SK-N-SH treated with all-trans-retinoic acid at 6 μM for 48 hours (cell line): ENCODE measurements around the gene FBXO7.

Experiments used
- ATAC-seq: fragments of 200-7000 bp; cut with Tn5 transposase; 3 replicates; pipeline ENCODE4 v1.9.1; 2020; ENCODE audit warnings: mild to moderate bottlenecking, moderate library complexity
- ARNTL ChIP-seq: fragments of 450-650 bp; formaldehyde crosslinking; IDR thresholded peaks from 2 replicates; pipeline ENCODE4 v1.5.0; 2020; ENCODE audit warnings: low read depth, mild to moderate bottlenecking, moderate library complexity, borderline replicate concordance
- BACH2 ChIP-seq: fragments of 250-450 bp; sonication (Bioruptor Pico); IDR thresholded peaks from 2 replicates; pipeline ENCODE4 v1.9.0; 2021; ENCODE audit warnings: mild to moderate bottlenecking, borderline replicate concordance
- CREB5 ChIP-seq: fragments of 250-450 bp; sonication (Bioruptor Pico); IDR thresholded peaks from 2 replicates; pipeline ENCODE4 v1.5.1; 2020; ENCODE audit warnings: low read depth, mild to moderate bottlenecking, moderate library complexity
- CSDC2 ChIP-seq: fragments of 250-450 bp; sonication (Bioruptor Pico); IDR thresholded peaks from 2 replicates; pipeline ENCODE4 v1.5.0; 2020; ENCODE audit warnings: mild to moderate bottlenecking, moderate library complexity
- CSRNP3 ChIP-seq: fragments of 250-450 bp; sonication (Bioruptor Pico); IDR thresholded peaks from 2 replicates; pipeline ENCODE4 v1.5.1; 2021; ENCODE audit warnings: mild to moderate bottlenecking, moderate library complexity
- ESRRG ChIP-seq: fragments of 250-450 bp; sonication (Bioruptor Pico); IDR thresholded peaks from 2 replicates; pipeline ENCODE4 v1.6.1; 2021; ENCODE audit warnings: mild to moderate bottlenecking
- GLIS3 ChIP-seq: fragments of 250-450 bp; sonication (Bioruptor Pico); IDR thresholded peaks from 2 replicates; pipeline ENCODE4 v1.5.0; 2020; ENCODE audit warnings: mild to moderate bottlenecking, moderate library complexity
- ISL1 ChIP-seq: fragments of 250-450 bp; sonication (Bioruptor Pico); IDR thresholded peaks from 2 replicates; pipeline ENCODE4 v2.1.2; 2022; ENCODE audit warnings: mild to moderate bottlenecking, moderate library complexity
- PATZ1 ChIP-seq: fragments of 250-450 bp; sonication (Bioruptor Pico); IDR thresholded peaks from 2 replicates; pipeline ENCODE4 v1.8.0; 2020; ENCODE audit warnings: mild to moderate bottlenecking, moderate library complexity, borderline replicate concordance
- PPARA ChIP-seq: fragments of 250-450 bp; sonication (Bioruptor Pico); IDR thresholded peaks from 2 replicates; pipeline ENCODE4 v1.5.0; 2020; ENCODE audit warnings: mild to moderate bottlenecking, borderline replicate concordance
- SNAI2 ChIP-seq: fragments of 250-450 bp; sonication (Bioruptor Pico); IDR thresholded peaks from 2 replicates; pipeline ENCODE4 v1.5.0; 2020; ENCODE audit warnings: mild to moderate bottlenecking, moderate library complexity
- TCF4 ChIP-seq: fragments of 250-450 bp; sonication (Bioruptor Pico); IDR thresholded peaks from 2 replicates; pipeline ENCODE4 v1.8.0; 2021; ENCODE audit warnings: mild to moderate bottlenecking, moderate library complexity, borderline replicate concordance
- TOX ChIP-seq: fragments of 250-450 bp; sonication (Bioruptor Pico); IDR thresholded peaks from 2 replicates; pipeline ENCODE4 v1.8.0; 2021; ENCODE audit warnings: mild to moderate bottlenecking, moderate library complexity, borderline replicate concordance
- TSHZ2 ChIP-seq: fragments of 250-450 bp; sonication (Bioruptor Pico); IDR thresholded peaks from 2 replicates; pipeline ENCODE4 v1.5.0; 2020; ENCODE audit warnings: mild to moderate bottlenecking, moderate library complexity
- ZC3H10 ChIP-seq: fragments of 250-450 bp; sonication (Bioruptor Pico); IDR thresholded peaks from 2 replicates; pipeline ENCODE4 v1.5.1; 2021; ENCODE audit warnings: mild to moderate bottlenecking, moderate library complexity
- ZFP3 ChIP-seq: fragments of 250-450 bp; sonication (Bioruptor Pico); IDR thresholded peaks from 2 replicates; pipeline ENCODE4 v1.5.0; 2020; ENCODE audit warnings: mild to moderate bottlenecking, moderate library complexity
- ZNF70 ChIP-seq: fragments of 450-650 bp; formaldehyde crosslinking; IDR thresholded peaks from 2 replicates; pipeline ENCODE4 v1.5.0; 2020; ENCODE audit warnings: mild to moderate bottlenecking, moderate library complexity
- ZNF8 ChIP-seq: fragments of 450-650 bp; formaldehyde crosslinking; IDR thresholded peaks from 2 replicates; pipeline ENCODE4 v1.5.0; 2020; ENCODE audit warnings: mild to moderate bottlenecking, moderate library complexity
- TF ChIP-seq, protein P1 (sequence below): fragments of 250-450 bp; sonication (Bioruptor Pico); IDR thresholded peaks from 2 replicates; pipeline ENCODE4 v1.8.0; 2021; ENCODE audit warnings: low read depth, mild to moderate bottlenecking, moderate library complexity, borderline replicate concordance

FBXO7 gene

DNA sequence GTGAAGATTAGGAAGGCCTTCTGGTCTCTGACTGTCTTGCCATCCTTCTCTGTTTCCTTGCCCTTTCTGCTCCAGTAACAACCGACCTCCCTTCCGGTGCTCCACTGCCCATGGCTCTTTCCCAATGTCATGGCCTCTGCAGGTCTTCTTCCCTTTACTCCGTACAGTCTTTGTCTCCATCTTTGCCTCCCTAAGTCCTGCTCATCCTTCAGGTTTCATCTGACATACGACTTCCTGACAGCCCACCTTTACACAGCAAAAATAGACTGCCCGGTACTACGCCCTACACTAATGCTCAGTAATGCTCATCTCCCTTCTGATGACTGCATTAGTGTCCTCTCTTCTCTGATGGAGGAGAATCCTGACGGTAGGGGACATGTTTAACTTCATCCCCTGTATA, 63.9 kb downstream of the FBXO7 start (continued):
- TF ChIP-seq BACH2 (CRISPR knock-in tag), result no peak
- no peak for TF ChIP-seq ZC3H10 (CRISPR knock-in tag)

DNA sequence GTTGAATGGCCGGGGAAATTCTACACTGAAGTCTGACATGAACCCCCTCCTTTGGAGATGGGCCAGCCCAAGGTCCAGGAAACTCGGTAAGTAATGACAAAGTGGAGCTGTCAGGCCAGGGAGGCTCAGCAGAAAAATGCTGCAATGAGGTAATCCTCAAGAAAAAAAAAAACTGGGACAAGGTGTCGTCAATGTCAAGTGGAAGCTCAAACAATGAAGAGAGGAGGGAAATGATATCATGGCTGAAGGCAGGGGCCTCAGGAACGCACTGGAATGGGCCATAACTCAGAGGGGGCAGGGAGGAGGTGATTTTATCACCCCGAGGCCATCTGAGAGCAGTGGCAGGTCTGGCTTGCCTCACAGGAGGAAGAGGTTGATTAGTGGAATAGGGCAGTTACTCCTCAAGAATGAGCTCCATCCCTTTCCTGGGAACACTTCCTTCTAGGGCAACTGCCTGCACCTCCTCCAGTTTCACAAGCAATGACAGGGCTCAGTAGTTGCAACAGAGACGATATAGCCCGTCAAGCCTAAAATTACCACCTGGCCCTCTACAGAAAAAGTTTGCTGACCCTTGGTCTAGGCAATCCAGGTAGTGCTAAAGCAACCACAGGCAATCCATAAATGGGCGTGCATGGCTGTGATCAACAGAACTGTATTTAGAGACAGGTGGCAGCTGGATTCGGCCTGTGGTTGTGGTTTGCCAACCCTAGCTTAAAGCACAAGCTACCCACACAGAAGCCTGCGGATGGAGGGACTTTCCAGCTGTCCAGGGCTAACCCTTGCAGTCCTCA, 65.2 kb downstream of the FBXO7 start:
- peak; percentile 38 for ATAC-seq
- TF ChIP-seq GLIS3 (no peak), TCF4 (CRISPR knock-in tag) (no peak), ZFP3 (no peak), ARNTL (CRISPR knock-in tag) (no peak), CREB5 (peak; percentile 15; the same call in 1 of the 2 replicates), PPARA (CRISPR knock-in tag) (no peak)

DNA sequence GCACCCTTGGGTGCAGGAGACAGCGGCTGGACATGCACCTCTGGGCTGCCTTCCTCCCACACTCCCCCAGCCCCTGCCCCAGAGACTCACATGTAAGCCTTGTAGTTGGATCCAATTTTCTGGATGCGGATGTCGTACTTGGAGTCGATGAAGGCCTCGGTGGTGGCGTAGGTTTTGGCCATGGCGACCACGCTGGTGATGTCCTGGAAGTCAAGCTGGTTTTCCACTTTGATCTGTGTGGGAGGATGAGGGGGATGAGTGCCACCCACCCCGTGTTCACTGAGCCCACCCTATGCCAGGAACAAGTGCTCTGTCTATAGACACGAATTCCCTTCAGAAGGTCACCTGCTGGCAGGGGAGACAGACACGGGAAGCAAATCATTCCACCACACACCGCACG, 66.9 kb downstream of the FBXO7 start:
- no peak for ATAC-seq
- TF ChIP-seq CREB5, result no peak
- TF ChIP-seq PATZ1 (CRISPR knock-in tag), result no peak

DNA sequence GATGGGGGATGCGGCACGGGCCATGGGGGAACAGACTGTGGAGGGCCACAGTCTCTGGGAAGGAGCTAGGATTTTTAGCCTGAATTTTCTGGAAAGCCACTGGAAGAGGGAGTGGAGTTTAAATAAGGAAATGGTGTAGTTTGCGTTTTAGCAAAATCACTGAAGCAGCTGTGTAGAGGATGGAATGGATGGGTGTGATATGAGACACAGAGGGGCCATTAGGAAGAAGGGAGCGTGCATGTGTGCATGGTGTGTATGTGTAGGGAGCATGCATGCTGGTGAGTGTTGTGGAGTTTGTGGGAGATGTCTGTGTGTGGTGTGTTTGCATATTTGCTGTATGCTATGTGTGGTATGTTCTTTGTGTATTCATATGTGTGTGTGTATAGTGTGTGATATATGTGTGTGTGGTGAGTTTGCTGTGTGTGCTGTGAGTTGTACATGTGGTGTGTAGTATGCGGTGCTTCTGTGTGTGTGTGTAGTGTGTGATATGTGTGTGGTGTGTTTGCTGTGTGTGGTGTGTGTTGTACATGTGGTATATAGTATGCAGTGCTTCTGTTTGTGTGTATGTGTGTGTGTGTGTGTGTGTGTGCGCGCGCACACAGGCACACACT, 67.6 kb downstream of the FBXO7 start:
- ATAC-seq, result no peak
- TF ChIP-seq, protein P1, sequence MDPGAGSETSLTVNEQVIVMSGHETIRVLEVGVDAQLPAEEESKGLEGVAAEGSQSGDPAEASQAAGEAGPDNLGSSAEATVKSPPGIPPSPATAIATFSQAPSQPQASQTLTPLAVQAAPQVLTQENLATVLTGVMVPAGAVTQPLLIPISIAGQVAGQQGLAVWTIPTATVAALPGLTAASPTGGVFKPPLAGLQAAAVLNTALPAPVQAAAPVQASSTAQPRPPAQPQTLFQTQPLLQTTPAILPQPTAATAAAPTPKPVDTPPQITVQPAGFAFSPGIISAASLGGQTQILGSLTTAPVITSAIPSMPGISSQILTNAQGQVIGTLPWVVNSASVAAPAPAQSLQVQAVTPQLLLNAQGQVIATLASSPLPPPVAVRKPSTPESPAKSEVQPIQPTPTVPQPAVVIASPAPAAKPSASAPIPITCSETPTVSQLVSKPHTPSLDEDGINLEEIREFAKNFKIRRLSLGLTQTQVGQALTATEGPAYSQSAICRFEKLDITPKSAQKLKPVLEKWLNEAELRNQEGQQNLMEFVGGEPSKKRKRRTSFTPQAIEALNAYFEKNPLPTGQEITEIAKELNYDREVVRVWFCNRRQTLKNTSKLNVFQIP (CRISPR knock-in tag), result no peak
- TF ChIP-seq ZNF70 (CRISPR knock-in tag) (no peak), GLIS3 (no peak), BACH2 (CRISPR knock-in tag) (no peak), TCF4 (CRISPR knock-in tag) (no peak), CSRNP3 (no peak), PPARA (CRISPR knock-in tag) (no peak), CSDC2 (no peak), ZNF8 (CRISPR knock-in tag) (no peak), ZFP3 (no peak), ISL1 (CRISPR knock-in tag) (no peak), CREB5 (no peak), TSHZ2 (CRISPR knock-in tag) (no peak), SNAI2 (no peak), ZC3H10 (CRISPR knock-in tag) (no peak), TOX (CRISPR knock-in tag) (no peak), ESRRG (CRISPR knock-in tag) (no peak)
